ENCODE measurements around the gene SETD2.
"Not testable (repeated sequence)": the region's sequence is repeated elsewhere in the genome, so short reads cannot be mapped to it uniquely, and the experiment has no call there.

SETD2 gene

DNA sequence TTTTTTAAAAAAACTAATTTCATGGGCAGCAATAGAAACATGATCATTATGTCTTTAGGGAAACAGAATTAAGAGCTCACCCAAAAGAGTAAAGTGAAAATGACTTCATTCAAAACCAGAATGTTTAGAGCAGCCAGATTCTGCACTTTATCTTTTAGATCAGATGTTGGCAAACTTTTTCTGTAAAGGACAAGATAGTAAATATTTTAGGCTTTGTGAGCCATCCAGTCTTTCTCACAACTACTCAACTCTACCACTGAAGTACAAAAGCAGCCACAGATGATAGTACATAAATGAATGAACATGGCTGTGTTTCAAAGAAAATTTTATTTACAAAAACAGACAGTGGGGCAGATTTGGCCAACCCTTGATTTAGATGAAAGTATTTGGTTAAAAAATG, 84.5 kb downstream of the SETD2 start:
- Mint-ChIP-seq H3K4me1 (no peaks in the 10 kb centered on the region), H3K27me3 (ENCODE audit: low read depth, poor library complexity) (no peaks in the 10 kb centered on the region), H3K9me3 (no peaks in the 10 kb centered on the region), H3K27ac (no peak overlapping the region), H3K36me3 (ENCODE audit: low read depth) (peaks cover 78% of the 10 kb centered on the region), H3K4me3 (no peak overlapping the region)
- TF ChIP-seq, protein P1, sequence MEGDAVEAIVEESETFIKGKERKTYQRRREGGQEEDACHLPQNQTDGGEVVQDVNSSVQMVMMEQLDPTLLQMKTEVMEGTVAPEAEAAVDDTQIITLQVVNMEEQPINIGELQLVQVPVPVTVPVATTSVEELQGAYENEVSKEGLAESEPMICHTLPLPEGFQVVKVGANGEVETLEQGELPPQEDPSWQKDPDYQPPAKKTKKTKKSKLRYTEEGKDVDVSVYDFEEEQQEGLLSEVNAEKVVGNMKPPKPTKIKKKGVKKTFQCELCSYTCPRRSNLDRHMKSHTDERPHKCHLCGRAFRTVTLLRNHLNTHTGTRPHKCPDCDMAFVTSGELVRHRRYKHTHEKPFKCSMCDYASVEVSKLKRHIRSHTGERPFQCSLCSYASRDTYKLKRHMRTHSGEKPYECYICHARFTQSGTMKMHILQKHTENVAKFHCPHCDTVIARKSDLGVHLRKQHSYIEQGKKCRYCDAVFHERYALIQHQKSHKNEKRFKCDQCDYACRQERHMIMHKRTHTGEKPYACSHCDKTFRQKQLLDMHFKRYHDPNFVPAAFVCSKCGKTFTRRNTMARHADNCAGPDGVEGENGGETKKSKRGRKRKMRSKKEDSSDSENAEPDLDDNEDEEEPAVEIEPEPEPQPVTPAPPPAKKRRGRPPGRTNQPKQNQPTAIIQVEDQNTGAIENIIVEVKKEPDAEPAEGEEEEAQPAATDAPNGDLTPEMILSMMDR (IDR thresholded peaks at IDR 0.05), result no peak
- no peak for DNase-seq

- Mint-ChIP-seq H3K27ac (no peak overlapping the region), H3K4me1 (no peaks in the 10 kb centered on the region), H3K36me3 (ENCODE audit: low read depth) (peaks cover 68% of the 10 kb centered on the region), H3K9me3 (no peaks in the 10 kb centered on the region), H3K27me3 (ENCODE audit: low read depth, poor library complexity) (no peaks in the 10 kb centered on the region), H3K4me3 (no peak overlapping the region)
- no peak for DNase-seq
- TF ChIP-seq, protein P1 (IDR thresholded peaks at IDR 0.05), result no peak
Measured at GRCh38 chr3:47073685-47074084, 90.2 kb downstream of the SETD2 start.

GRCh38 chr3:47070770-47071169, 93.1 kb downstream of the SETD2 start:
- Mint-ChIP-seq H3K27me3 (ENCODE audit: low read depth, poor library complexity) (no peaks in the 10 kb centered on the region), H3K27ac (no peak overlapping the region), H3K4me3 (no peak overlapping the region), H3K36me3 (ENCODE audit: low read depth) (peaks cover 64% of the 10 kb centered on the region), H3K9me3 (no peaks in the 10 kb centered on the region), H3K4me1 (no peaks in the 10 kb centered on the region)
- TF ChIP-seq, protein P1 (IDR thresholded peaks at IDR 0.05), result no peak
- DNase-seq, result no peak

DNA sequence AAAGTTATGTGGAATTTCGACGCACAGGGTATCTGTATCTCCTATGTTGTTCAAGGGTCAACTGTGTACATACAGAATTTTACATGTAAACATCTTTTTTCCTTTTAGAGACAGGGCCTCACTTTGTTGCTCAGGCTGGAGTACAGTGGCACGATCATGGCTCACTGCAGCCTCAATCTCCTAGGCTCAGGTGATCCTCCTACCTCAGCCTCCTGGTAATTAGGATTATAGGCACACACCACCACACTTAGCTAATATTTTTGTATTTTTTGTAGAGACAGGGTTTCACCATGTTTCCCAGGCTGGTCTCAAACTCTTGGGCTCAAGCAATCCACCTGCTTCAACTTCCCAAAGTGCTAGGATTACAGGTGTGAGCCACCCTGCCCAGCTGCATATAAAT, 97.7 kb downstream of the SETD2 start:
- H3K36me3 Mint-ChIP-seq (ENCODE audit: low read depth), result peaks cover 64% of the 10 kb centered on the region
- H3K4me3 Mint-ChIP-seq; H3K9me3 Mint-ChIP-seq; DNase-seq; H3K4me1 Mint-ChIP-seq; H3K27me3 Mint-ChIP-seq (ENCODE audit: low read depth, poor library complexity); H3K27ac Mint-ChIP-seq: not testable (repeated sequence)

GRCh38 chr3:47065681-47066080, 98.2 kb downstream of the SETD2 start:
- DNase-seq, result no peak
- Mint-ChIP-seq H3K4me1 (no peaks in the 10 kb centered on the region), H3K27ac (no peak overlapping the region), H3K36me3 (ENCODE audit: low read depth) (peaks cover 63% of the 10 kb centered on the region), H3K4me3 (no peak overlapping the region), H3K27me3 (ENCODE audit: low read depth, poor library complexity) (no peaks in the 10 kb centered on the region), H3K9me3 (no peaks in the 10 kb centered on the region)
- TF ChIP-seq, protein P1 (IDR thresholded peaks at IDR 0.05), result no peak

- TF ChIP-seq, protein P1 (IDR thresholded peaks at IDR 0.05), result no peak
- Mint-ChIP-seq H3K4me1 (no peaks in the 10 kb centered on the region), H3K27ac (peak overlapping the region; percentile 40), H3K4me3 (no peak overlapping the region), H3K9me3 (no peaks in the 10 kb centered on the region), H3K36me3 (ENCODE audit: low read depth) (peaks cover 64% of the 10 kb centered on the region), H3K27me3 (ENCODE audit: low read depth, poor library complexity) (no peaks in the 10 kb centered on the region)
- DNase-seq, result no peak
Measured at GRCh38 chr3:47065058-47065457, 98.9 kb downstream of the SETD2 start.
